Nephron (organoid): ENCODE measurements around the gene CASTOR1.

ENCODE experiments used
- H3K27ac Mint-ChIP-seq, 3 experiments: 2 replicates each; pipeline ENCODE4 v1.8.0; 2020; ENCODE audit warnings: mixed read lengths in 3 of 3, mild to moderate bottlenecking in 2 of 3, moderate library complexity in 1 of 3
- H3K27me3 Mint-ChIP-seq: 2 replicates; pipeline ENCODE4 v1.8.0; 2021; ENCODE audit warnings: low read depth, mild to moderate bottlenecking, moderate library complexity, mixed read lengths
- H3K36me3 Mint-ChIP-seq: 2 replicates; pipeline ENCODE4 v1.8.0; 2020; ENCODE audit warnings: low read depth, mixed read lengths
- H3K4me1 Mint-ChIP-seq: 2 replicates; pipeline ENCODE4 v1.8.0; 2020; ENCODE audit warnings: mixed read lengths
- H3K4me3 Mint-ChIP-seq, 3 experiments: 2 replicates each; pipeline ENCODE4 v1.8.0; 2020; ENCODE audit warnings: mild to moderate bottlenecking in 3 of 3, mixed read lengths in 3 of 3, moderate library complexity in 2 of 3
- H3K9me3 Mint-ChIP-seq: 2 replicates; pipeline ENCODE4 v1.8.0; 2020; ENCODE audit warnings: mixed read lengths
- CTCF ChIP-seq, 3 experiments: fragments of 200-600 bp; sonication (generic); IDR thresholded peaks; one replicate each; pipeline ENCODE4 v1.5.0; 2021; ENCODE audit warnings: antibody characterized with exemption in 3 of 3; ENCODE audit not compliant: unreplicated experiment in 3 of 3

The CASTOR1 gene

GRCh38 chr22:30240541-30241417 is 48.5 kb downstream of the CASTOR1 start:
- TF ChIP-seq CTCF (IDR thresholded peaks at IDR 0.05; ENCODE audit: unreplicated experiment in 3 of 3) = no peak
- no peaks in the 10 kb centered on the region for H3K9me3 Mint-ChIP-seq
- H3K27me3 Mint-ChIP-seq = peaks cover 16% of the 10 kb centered on the region
- H3K36me3 Mint-ChIP-seq = no peaks in the 10 kb centered on the region
- H3K27ac Mint-ChIP-seq = peak overlapping the region in 2 of 3 experiments; percentile 80 to 91
- peak overlapping the region in 1 of 3 experiments; percentile 29 for H3K4me3 Mint-ChIP-seq
- H3K4me1 Mint-ChIP-seq = peaks cover 68% of the 10 kb centered on the region

- no peaks in the 10 kb centered on the region for H3K36me3 Mint-ChIP-seq
- H3K9me3 Mint-ChIP-seq = no peaks in the 10 kb centered on the region
- no peak for TF ChIP-seq CTCF (IDR thresholded peaks at IDR 0.05; ENCODE audit: unreplicated experiment in 3 of 3)
- H3K4me1 Mint-ChIP-seq = peaks cover 78% of the 10 kb centered on the region
- H3K27ac Mint-ChIP-seq = peak overlapping the region in 1 of 3 experiments; percentile 91
- H3K27me3 Mint-ChIP-seq = peaks cover 15% of the 10 kb centered on the region
- no peak overlapping the region for H3K4me3 Mint-ChIP-seq
Measured at GRCh38 chr22:30239488-30240405, 49.6 kb downstream of the CASTOR1 start.

- Mint-ChIP-seq H3K4me3 (peak overlapping the region in 1 of 3 experiments; percentile 45), H3K4me1 (peaks cover 84% of the 10 kb centered on the region), H3K9me3 (no peaks in the 10 kb centered on the region), H3K36me3 (no peaks in the 10 kb centered on the region), H3K27ac (peak overlapping the region; percentile 77 to 90 (median 86)), H3K27me3 (peaks cover 15% of the 10 kb centered on the region)
- no peak for TF ChIP-seq CTCF (IDR thresholded peaks at IDR 0.05; ENCODE audit: unreplicated experiment in 3 of 3)
Measured at GRCh38 chr22:30238661-30239487, 50.4 kb downstream of the CASTOR1 start.

- Mint-ChIP-seq H3K27ac (peak overlapping the region; percentile 77 to 90 (median 86)), H3K27me3 (peaks cover 15% of the 10 kb centered on the region), H3K4me3 (no peak overlapping the region), H3K36me3 (no peaks in the 10 kb centered on the region), H3K4me1 (peaks cover 90% of the 10 kb centered on the region), H3K9me3 (no peaks in the 10 kb centered on the region)
- TF ChIP-seq CTCF (IDR thresholded peaks at IDR 0.05; ENCODE audit: unreplicated experiment in 3 of 3) = no peak
Measured at GRCh38 chr22:30238136-30238535, 51.2 kb downstream of the CASTOR1 start.

- Mint-ChIP-seq H3K4me1 (peaks cover 84% of the 10 kb centered on the region), H3K9me3 (no peaks in the 10 kb centered on the region), H3K36me3 (no peaks in the 10 kb centered on the region), H3K27ac (peak overlapping the region in 2 of 3 experiments; percentile 82 to 86), H3K4me3 (peak overlapping the region in 1 of 3 experiments; percentile 30), H3K27me3 (peaks cover 8% of the 10 kb centered on the region)
- no peak for TF ChIP-seq CTCF (IDR thresholded peaks at IDR 0.05; ENCODE audit: unreplicated experiment in 3 of 3)
Measured at GRCh38 chr22:30236875-30237274, 52.4 kb downstream of the CASTOR1 start.
